IMR-90 (cell line): Measurements from ENCODE around the gene RAB11B.

ENCODE experiments used
- BHLHE40 ChIP-seq: fragments of 150-350 bp; IDR thresholded peaks from 2 replicates; pipeline ENCODE4 v1.6.1; 2016; ENCODE audit warnings: mild to moderate bottlenecking, low read depth, low read length
- CEBPB ChIP-seq: IDR thresholded peaks from 2 replicates; pipeline ENCODE4 v1.6.1; 2012; ENCODE audit warnings: low read depth, low read length, improper control_type of control experiment
- CHD1 ChIP-seq: IDR thresholded peaks from 2 replicates; pipeline ENCODE4 v1.6.1; 2012; ENCODE audit warnings: low read depth, low read length, improper control_type of control experiment
- CTCF ChIP-seq: conservative IDR thresholded peaks from 2 replicates; pipeline ENCODE4 v1.5.1; 2012; ENCODE audit warnings: mild to moderate bottlenecking, low read depth, low read length, improper control_type of control experiment
- MXI1 ChIP-seq: IDR thresholded peaks from 2 replicates; pipeline ENCODE4 v1.6.1; 2012; ENCODE audit warnings: low read depth, mild to moderate bottlenecking, low read length, moderate library complexity, borderline replicate concordance
- POLR2A ChIP-seq: IDR thresholded peaks from 2 replicates; pipeline ENCODE4 v1.6.1; 2012; ENCODE audit warnings: mild to moderate bottlenecking, low read depth, low read length
- RAD21 ChIP-seq: IDR thresholded peaks from 2 replicates; pipeline ENCODE4 v1.6.1; 2012; ENCODE audit warnings: low read length, improper control_type of control experiment
- RCOR1 ChIP-seq: IDR thresholded peaks from 2 replicates; pipeline ENCODE4 v1.6.1; 2012; ENCODE audit warnings: mild to moderate bottlenecking, low read length, improper control_type of control experiment; ENCODE audit not compliant: insufficient replicate concordance
- SMC3 ChIP-seq: fragments of 150-350 bp; IDR thresholded peaks from 2 replicates; pipeline ENCODE4 v1.6.1; 2016; ENCODE audit warnings: low read depth, mild to moderate bottlenecking, antibody characterized with exemption, low read length, moderate library complexity
- USF2 ChIP-seq: fragments of 150-350 bp; IDR thresholded peaks from 2 replicates; pipeline ENCODE4 v1.6.1; 2017; ENCODE audit warnings: mild to moderate bottlenecking, antibody characterized with exemption, low read length, low read depth

DNA sequence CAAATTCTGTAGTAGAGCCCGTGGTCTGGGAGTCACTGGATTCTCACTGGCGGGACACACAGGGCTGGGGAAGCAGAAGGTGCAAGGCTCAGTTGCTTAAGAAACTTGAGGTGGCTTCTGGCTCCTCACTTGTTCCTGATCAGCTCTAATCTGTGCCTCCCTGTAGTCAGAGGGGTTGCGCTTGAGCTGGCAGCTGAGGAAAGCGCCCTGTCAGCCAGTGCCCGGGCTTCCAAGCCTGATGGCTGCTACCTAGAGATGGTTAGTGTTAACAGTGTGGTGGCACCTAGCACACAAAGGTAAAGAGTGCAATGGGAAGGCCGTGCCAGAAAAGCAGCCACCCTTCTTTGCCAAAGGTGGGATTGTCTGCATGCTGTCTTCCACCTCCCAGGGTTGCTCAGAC is 63.5 kb downstream of the RAB11B start:
- TF ChIP-seq RCOR1: no peak
- no peak for TF ChIP-seq CTCF
- no peak for TF ChIP-seq RAD21
- TF ChIP-seq USF2: no peak
- no peak for TF ChIP-seq POLR2A
- TF ChIP-seq CEBPB: no peak
- no peak for TF ChIP-seq MXI1
- TF ChIP-seq BHLHE40: no peak
- TF ChIP-seq CHD1: no peak
- no peak for TF ChIP-seq SMC3
